Measurements from ENCODE around the gene ZNF765. TPM values are rescaled to one million over a fixed set of nuclear protein-coding genes. Genes with fewer than 3 reads are reported as not detected.
A peak's percentile ranks its signal among the peaks of the same experiment; 100 is the strongest.
"Not testable (repeated sequence)": the region's sequence is repeated elsewhere in the genome, so short reads cannot be mapped to it uniquely, and the experiment has no call there.

Gene ZNF765
- total RNA-seq, 8 experiments from 2014 or later = 6.3 to 10.3 (median 7.6) TPM

DNA sequence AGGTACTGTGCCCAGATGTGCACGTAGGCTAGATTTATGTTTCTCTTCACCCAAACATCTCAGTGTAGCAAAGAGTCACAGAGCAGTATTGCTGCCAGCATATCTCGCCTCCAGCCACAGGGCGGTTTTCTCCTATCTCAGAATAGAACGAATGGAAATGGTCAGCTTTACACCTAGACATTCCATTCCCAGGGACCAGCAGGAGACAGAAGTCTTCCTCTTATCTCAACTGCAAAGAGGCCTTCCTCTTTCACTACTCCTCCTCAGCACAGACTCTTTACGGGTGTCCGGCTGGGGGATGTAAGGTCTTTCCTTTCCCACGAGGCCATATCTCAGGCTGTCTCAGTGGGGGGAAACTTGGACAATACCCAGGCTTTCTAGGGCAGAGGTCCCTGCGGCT lies 73.7 kb downstream of the ZNF765 start:
- in situ Hi-C loops (cut with MboI; ENCODE audit: low pct_unique_long_range_greater_than_20kb in 2 of 9, low sequenced_read_pairs in 9 of 9, unreplicated experiment in 9 of 9); H3K27ac ChIP-seq; ATAC-seq (replicated peaks in 6 of 8): not testable (repeated sequence)
- Histone ChIP-seq H3K4me1 (replicated peaks in 1 of 2) (peaks cover 5 to 12% of the 10 kb centered on the region in 2 donors), H3K4me3 (peak overlapping the region; percentile 72 to 96 (median 77))
- 0 to 33% (median 10%) methylated on average over 1 to 4 of the region's 8 CpGs; no CpG with 5 or more reads in 6 of the 10 experiments for WGBS, 10 experiments

GRCh38 chr19:53471916-53472315 lies 77.0 kb downstream of the ZNF765 start:
- Histone ChIP-seq H3K4me1 (replicated peaks in 1 of 2) (peaks cover 5 to 12% of the 10 kb centered on the region in 2 donors), H3K4me3 (no peak overlapping the region), H3K27ac (no peak overlapping the region)
- in situ Hi-C loops (cut with MboI; ENCODE audit: low pct_unique_long_range_greater_than_20kb in 2 of 9, low sequenced_read_pairs in 9 of 9, unreplicated experiment in 9 of 9) = no loop called here
- WGBS, 10 experiments = 48 to 100% (median 93%) methylated on average over 1 to 5 of the region's 7 CpGs; no CpG with 5 or more reads in 2 of the 10 experiments
- ATAC-seq (replicated peaks in 6 of 8) = no peak

DNA sequence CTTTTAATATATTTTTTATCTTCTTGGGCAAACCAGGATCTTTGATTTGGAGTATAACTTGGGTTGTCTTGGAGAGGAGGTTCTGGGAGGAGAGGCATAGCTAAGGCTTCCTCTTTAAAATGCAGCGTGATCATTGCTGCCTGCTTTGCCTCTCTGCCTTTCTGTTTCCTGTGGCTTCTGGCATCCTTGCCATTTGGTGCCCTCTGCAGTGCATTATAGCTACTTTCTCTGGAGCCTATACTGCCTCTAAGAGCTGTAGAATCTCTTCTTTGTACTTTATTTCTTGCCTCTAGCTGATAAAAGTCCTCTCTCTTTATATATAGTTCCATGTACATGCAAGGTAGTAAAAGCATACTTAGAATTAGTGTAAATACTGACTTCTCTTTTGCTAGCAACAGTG lies 79.9 kb downstream of the ZNF765 start:
- peak in 1 of 8 experiments; percentile 34 for ATAC-seq (replicated peaks in 6 of 8)
- H3K4me1 ChIP-seq (replicated peaks in 1 of 2); H3K4me3 ChIP-seq; H3K27ac ChIP-seq; in situ Hi-C loops (cut with MboI; ENCODE audit: low pct_unique_long_range_greater_than_20kb in 2 of 9, low sequenced_read_pairs in 9 of 9, unreplicated experiment in 9 of 9): not testable (repeated sequence)
- 33 to 71% methylated on average over 1 of the region's 1 CpG; no CpG with 5 or more reads in 8 of the 10 experiments for WGBS, 10 experiments

- in situ Hi-C loops (cut with MboI; ENCODE audit: low pct_unique_long_range_greater_than_20kb in 2 of 9, low sequenced_read_pairs in 9 of 9, unreplicated experiment in 9 of 9); H3K27ac ChIP-seq; ATAC-seq (replicated peaks in 6 of 8); H3K4me1 ChIP-seq (replicated peaks in 1 of 2); H3K4me3 ChIP-seq: not testable (repeated sequence)
- WGBS, 10 experiments = 0 to 100% (median 87%) methylated on average over 1 to 6 of the region's 6 CpGs; no CpG with 5 or more reads in 1 of the 10 experiments
Observed at GRCh38 chr19:53475470-53475869, 80.5 kb downstream of the ZNF765 start.

Other genes with a start within 250 kb of the ZNF765 start
- 10 to 100 TPM in 2 of 8 experiments, 1 to 10 TPM in 6; 1.5 to 14.4 (median 9.3) TPM for gene ZNF347, start 236.1 kb upstream of the ZNF765 start, total RNA-seq
- gene ZNF665, start 201.8 kb upstream of the ZNF765 start, total RNA-seq = 1 to 10 TPM in 7 of 8 experiments, not detected in 1; 1.7 to 5.2 (median 3.6) TPM
- gene ZNF677, start 140.3 kb upstream of the ZNF765 start, total RNA-seq = 10 to 100 TPM in 5 of 8 experiments, 1 to 10 TPM in 2, under 1 TPM in 1; 0.58 to 39.1 (median 14.6) TPM
- gene VN1R2, start 136.9 kb upstream of the ZNF765 start, total RNA-seq = under 1 TPM in 1 of 8 experiments, not detected in 7; 0.29 TPM
- gene VN1R4, start 127.4 kb upstream of the ZNF765 start, total RNA-seq = under 1 TPM in 1 of 8 experiments, not detected in 7; 0.31 TPM
- gene ZNF845, start 61.4 kb upstream of the ZNF765 start, total RNA-seq = 1 to 10 TPM; 3.4 to 6.9 (median 5.2) TPM
- gene ZNF525, start 29.4 kb upstream of the ZNF765 start, total RNA-seq = 1 to 10 TPM; 3.2 to 8.7 (median 6.0) TPM
- gene ZNF761, start 36.8 kb downstream of the ZNF765 start, total RNA-seq = 10 to 100 TPM in 2 of 8 experiments, 1 to 10 TPM in 6; 5.6 to 12.8 (median 9.2) TPM
- 1 to 10 TPM; 1.6 to 4.9 (median 3.0) TPM for gene ZNF813, start 72.6 kb downstream of the ZNF765 start, total RNA-seq
- 10 to 100 TPM in 5 of 8 experiments, 1 to 10 TPM in 3; 7.0 to 26.3 (median 13.4) TPM for gene ZNF331, start 143.0 kb downstream of the ZNF765 start, total RNA-seq
- not detected for gene DPRX, start 236.8 kb downstream of the ZNF765 start, total RNA-seq

All from motor neuron (in vitro differentiated cells).